ENCODE data around the gene COA6.

COA6 gene

DNA sequence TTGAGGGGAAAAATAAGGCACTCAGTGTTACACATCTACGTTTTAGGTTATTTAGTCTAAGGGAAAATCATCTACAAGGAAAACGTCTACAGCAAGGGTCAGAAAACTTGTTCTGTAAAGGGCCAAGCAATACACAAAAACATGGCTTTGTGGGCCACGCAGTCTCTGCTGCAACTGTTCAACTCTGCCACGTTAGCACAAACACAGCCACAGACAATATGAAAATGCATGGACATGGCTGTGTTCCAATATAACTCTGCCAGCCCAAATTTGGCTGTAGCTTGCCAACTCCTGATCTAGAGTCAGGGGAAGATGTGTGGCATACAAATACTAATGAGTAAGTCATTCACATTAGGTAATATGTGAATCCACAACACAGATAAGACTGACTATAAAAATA, 40.7 kb downstream of the COA6 start:
- DNase-seq: no peak

DNA sequence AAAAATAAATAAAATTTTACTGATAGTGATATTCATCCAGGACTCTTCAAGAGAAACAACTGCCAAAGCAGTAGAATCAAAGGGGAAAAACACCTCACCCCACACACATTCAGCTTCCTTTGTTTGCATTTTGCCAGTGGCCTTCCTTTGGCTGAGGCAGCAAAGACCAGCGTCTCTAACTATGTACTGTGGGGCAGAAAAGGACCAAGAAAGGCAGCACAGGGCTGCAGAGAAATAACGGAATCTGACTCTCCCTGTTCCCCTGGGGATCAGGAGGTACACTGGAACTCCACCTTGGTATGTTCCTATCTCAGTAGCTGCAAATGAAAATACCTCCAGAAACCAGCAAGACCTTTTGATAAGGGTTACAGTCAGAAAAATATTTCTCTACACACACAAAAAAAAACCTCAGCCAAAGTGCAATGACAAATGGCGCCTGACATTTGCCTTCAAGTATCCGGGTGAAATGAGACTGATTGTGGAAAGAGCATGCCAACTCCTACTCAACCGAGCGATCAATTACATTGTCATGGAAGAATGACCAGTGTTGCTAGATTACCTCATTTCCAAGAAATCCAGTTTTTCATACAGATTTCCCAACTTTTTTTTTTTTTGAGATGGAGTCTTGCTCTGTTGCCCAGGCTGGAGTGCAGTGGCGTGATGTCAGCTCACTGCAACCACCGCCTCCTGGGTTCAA, 54.8 kb downstream of the COA6 start:
- no peak for DNase-seq

DNA sequence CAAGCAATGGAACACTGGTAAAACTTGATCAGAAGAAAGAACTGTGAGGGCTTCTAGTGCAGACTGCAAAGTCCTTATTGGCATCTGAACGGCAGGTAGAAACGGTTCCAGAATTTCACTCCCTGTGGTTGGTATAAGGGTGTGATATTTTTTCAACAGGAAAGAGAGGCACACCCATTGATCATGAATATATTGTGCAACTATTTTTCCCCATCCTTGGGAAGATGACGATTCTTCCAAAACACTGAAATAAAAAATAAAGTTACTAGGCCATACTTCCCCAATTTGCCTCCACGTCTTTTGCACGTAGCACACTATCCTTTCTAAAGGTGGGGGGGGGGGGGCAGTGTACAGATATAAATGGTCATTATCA, 56.2 kb downstream of the COA6 start:
- DNase-seq: no peak

DNA sequence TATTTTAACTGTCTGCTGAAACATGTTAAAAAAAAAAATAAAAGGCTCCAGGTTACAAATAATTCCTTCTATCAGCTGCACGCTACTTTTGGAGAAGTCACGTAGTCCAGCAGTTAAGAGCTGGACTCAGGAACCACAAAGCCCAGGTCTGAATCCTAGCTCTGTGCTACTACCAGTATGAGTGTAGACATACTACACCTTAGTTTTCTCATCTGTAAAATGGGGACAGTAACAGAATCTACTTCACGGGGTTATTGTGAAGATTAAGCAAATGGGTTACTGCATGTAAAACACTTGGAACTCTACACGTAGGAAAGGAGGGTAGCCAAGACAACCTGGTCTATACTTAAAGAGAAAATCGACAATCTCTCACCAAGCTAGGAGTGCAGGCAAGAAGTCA, 57.4 kb downstream of the COA6 start:
- no peak for DNase-seq

DNA sequence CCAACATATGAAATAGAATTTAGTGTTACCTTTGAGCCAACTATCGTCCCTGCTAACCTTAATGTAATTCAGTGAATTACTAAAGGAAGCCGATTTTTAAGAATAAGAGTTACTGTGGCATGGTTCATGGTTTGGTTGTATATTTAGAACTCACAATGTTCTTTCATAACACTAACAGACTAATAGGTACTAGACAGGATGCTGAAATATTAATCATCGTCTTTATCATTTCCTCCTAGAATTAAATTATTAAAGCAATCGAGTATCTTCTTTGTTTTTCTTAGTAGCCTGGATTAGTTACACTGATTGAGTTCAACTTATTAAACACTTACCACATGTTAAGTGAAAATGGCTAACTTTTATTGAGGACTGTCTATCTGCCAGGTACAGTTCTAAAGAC, 58.0 kb downstream of the COA6 start:
- DNase-seq: no peak

DNA sequence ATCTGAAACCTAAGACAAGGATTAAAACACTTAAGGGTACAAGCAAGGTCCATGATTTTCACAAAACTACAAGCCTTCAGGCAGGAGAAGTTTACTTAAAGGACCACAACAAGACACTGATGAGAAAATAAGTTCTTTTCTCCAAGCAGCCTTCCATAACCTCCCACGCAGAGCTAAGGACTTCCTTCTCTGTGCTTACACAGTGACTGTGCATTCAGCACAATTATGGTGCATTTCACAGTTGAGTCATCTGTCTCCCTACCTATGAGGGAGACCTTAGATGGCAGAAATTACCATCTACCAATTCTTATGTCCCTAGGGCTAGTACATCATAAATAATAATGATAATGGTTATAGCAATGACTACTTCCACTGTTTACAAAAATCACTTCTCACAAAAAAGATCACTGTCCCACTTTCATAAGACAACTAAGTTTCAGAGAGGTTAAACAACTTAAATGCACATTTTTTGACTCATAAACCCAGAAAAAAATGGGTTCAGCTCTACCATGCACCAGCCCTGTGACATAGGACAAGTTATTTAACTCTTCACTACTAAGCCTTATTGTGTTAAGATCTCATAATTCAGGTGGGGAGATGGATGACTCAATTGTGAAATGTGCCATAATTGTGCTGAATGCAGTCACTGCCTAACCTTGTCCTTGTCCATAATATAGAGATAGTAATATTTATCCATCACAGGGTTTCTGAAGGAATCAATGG, 60.5 kb downstream of the COA6 start:
- DNase-seq: no peak

Data from cerebellar nuclear complex (tissue), 1 donor.